HCT116 (cell line): Measurements from ENCODE around the gene GALR3. TPM values are rescaled to one million over a fixed set of nuclear protein-coding genes. Genes with fewer than 3 reads are reported as not detected.
A peak's percentile ranks its signal among the peaks of the same experiment; 100 is the strongest.

Experiments
- ATAC-seq: fragments of 200-7000 bp; cut with Tn5 transposase; 2 replicates; pipeline ENCODE4 v1.9.1; 2020; ENCODE audit warnings: mild to moderate bottlenecking, moderate library complexity
- BruUV-seq: library from RNA; stranded (reverse); fragments of 400-500 nt; replicated peaks from 2 replicates; lab custom pipeline; 2021; lab: Mats Ljungman, UMichigan
- CTCF ChIA-PET: fragments of 300-600 bp; sonication (Branson Sonifier 250); formaldehyde crosslinking; loops from one replicate; lab custom pipeline; 2021; ENCODE audit warnings: antibody characterized with exemption; lab: Charles Lee
- POLR2A ChIA-PET: fragments of 300-600, 350-600 bp; sonication (Branson Sonifier 250); formaldehyde crosslinking; loops from one replicate; lab custom pipeline; 2021; ENCODE audit warnings: antibody characterized with exemption; lab: Charles Lee
- RAD21 ChIA-PET, 2 experiments: fragments of 300-600 bp; sonication (Branson Sonifier 250); formaldehyde crosslinking; loops; one replicate each; lab custom pipeline; 2023; ENCODE audit warnings: low total read pairs in 2 of 2; ENCODE audit not compliant: uncharacterized antibody in 2 of 2, unreplicated experiment in 2 of 2, low non-redundant PET in 1 of 2; lab: Charles Lee
- DNase-seq: peaks from one replicate; pipeline ENCODE4 v3.0.0-alpha.2; 2010; ENCODE audit warnings: low read depth, low spot score
- H2AFZ ChIP-seq: fragments of 200-600 bp; shearing (Covaris generic), sonication (generic); 2 replicates; pipeline ENCODE4 v1.6.1; 2017; ENCODE audit warnings: low read depth, mixed run types, mixed read lengths, antibody characterized with exemption, low read length; ENCODE audit not compliant: poor library complexity, severe bottlenecking
- H3K27ac ChIP-seq: 2 replicates; pipeline ENCODE4 v1.5.1; 2012; ENCODE audit warnings: low read depth, low read length
- H3K27me3 ChIP-seq: fragments of 200-600 bp; sonication (generic); 2 replicates; pipeline ENCODE4 v1.6.1; 2016; ENCODE audit warnings: mixed run types, low read length, mixed read lengths; ENCODE audit not compliant: insufficient read depth
- H3K36me3 ChIP-seq, 2 experiments: fragments of 200-500 bp in 1 of 2; fragments of 200-600 bp in 1 of 2; sonication (Bioruptor generic) in 1 of 2; sonication (generic) in 1 of 2; 2 replicates each; pipeline versions ENCODE4 v1.5.1 to v1.6.1; 2014 to 2016; ENCODE audit warnings: low read length in 2 of 2, inconsistent platforms in 1 of 2, mixed read lengths in 1 of 2, mixed run types in 1 of 2; ENCODE audit not compliant: insufficient read depth in 2 of 2, control insufficient read depth in 1 of 2
- H3K4me1 ChIP-seq, 2 experiments: fragments of 200-600 bp in 1 of 2; sonication (generic) in 1 of 2; 2 replicates each; pipeline versions ENCODE4 v1.5.1 to v1.6.1; 2012 to 2017; ENCODE audit warnings: low read length in 2 of 2, inconsistent platforms in 1 of 2, mild to moderate bottlenecking in 1 of 2, mixed read lengths in 1 of 2, mixed run types in 1 of 2, moderate library complexity in 1 of 2; ENCODE audit not compliant: insufficient read depth in 2 of 2, control insufficient read depth in 1 of 2
- H3K4me2 ChIP-seq: fragments of 200-600 bp; sonication (generic); 2 replicates; pipeline ENCODE4 v1.6.1; 2017; ENCODE audit warnings: mixed run types, low read length, mixed read lengths
- H3K4me3 ChIP-seq, 2 experiments: fragments of 200-600 bp in 1 of 2; sonication (generic) in 1 of 2; replicated peaks in 1 of 2; 2 replicates each; pipeline ENCODE4 v1.5.1; 2011 to 2016; ENCODE audit warnings: low read length in 2 of 2, control low read depth in 1 of 2, low read depth in 1 of 2, mild to moderate bottlenecking in 1 of 2, mixed read lengths in 1 of 2, mixed run types in 1 of 2
- H3K79me2 ChIP-seq: fragments of 200-600 bp; sonication (generic); 2 replicates; pipeline ENCODE4 v1.6.1; 2017; ENCODE audit warnings: mild to moderate bottlenecking, mixed run types, low read length, moderate library complexity, mixed read lengths; ENCODE audit not compliant: insufficient read depth
- H3K9ac ChIP-seq: fragments of 200-600 bp; sonication (generic); 2 replicates; pipeline ENCODE4 v1.6.1; 2016; ENCODE audit warnings: low read length, mixed read lengths
- H3K9me2 ChIP-seq: fragments of 200-600 bp; sonication (generic), shearing (Covaris generic); 2 replicates; pipeline ENCODE4 v1.6.1; 2017; ENCODE audit warnings: mixed run types, mild to moderate bottlenecking, moderate library complexity; ENCODE audit not compliant: insufficient read depth
- H3K9me3 ChIP-seq, 2 experiments: fragments of 200-500 bp in 1 of 2; fragments of 200-600 bp in 1 of 2; sonication (Bioruptor generic) in 1 of 2; sonication (generic) in 1 of 2; 2 replicates each; pipeline ENCODE4 v1.6.1; 2014 to 2017; ENCODE audit warnings: low read length in 2 of 2, mixed read lengths in 2 of 2, inconsistent platforms in 1 of 2, low read depth in 1 of 2, mild to moderate bottlenecking in 1 of 2, mixed run types in 1 of 2, moderate library complexity in 1 of 2; ENCODE audit not compliant: control insufficient read depth in 1 of 2, insufficient read depth in 1 of 2
- H4K20me1 ChIP-seq: fragments of 200-600 bp; sonication (generic), shearing (Covaris generic); 2 replicates; pipeline ENCODE4 v1.6.1; 2017; ENCODE audit warnings: mixed run types, mild to moderate bottlenecking, moderate library complexity; ENCODE audit not compliant: insufficient read depth
- CBX3 ChIP-seq: IDR thresholded peaks from 2 replicates; pipeline ENCODE4 v1.6.1; 2012; ENCODE audit warnings: low read depth
- CEBPB ChIP-seq: IDR thresholded peaks from 2 replicates; pipeline ENCODE4 v1.6.1; 2012; ENCODE audit warnings: low read depth
- EZH2 ChIP-seq: fragments of 200-600 bp; sonication (generic); IDR thresholded peaks from 2 replicates; pipeline ENCODE4 v1.6.1; 2017; ENCODE audit warnings: antibody characterized with exemption, mixed run types
- EZH2phosphoT487 ChIP-seq: fragments of 200-600 bp; IDR thresholded peaks from 2 replicates; pipeline ENCODE4 v1.6.1; 2018; ENCODE audit warnings: antibody characterized with exemption, borderline replicate concordance
- JUND ChIP-seq: IDR thresholded peaks from 2 replicates; pipeline ENCODE4 v1.6.1; 2012
- POLR2A ChIP-seq: IDR thresholded peaks from 2 replicates; pipeline ENCODE4 v1.7.0; 2011; ENCODE audit warnings: borderline replicate concordance; ENCODE audit not compliant: insufficient read depth, insufficient read length; ENCODE audit errors: extremely low read depth
- POLR2AphosphoS5 ChIP-seq: IDR thresholded peaks from 2 replicates; pipeline ENCODE4 v1.6.1; 2011; ENCODE audit warnings: mild to moderate bottlenecking, low read depth, low read length, moderate library complexity
- RAD21 ChIP-seq: IDR thresholded peaks from 2 replicates; pipeline ENCODE4 v1.6.1; 2012; ENCODE audit warnings: low read depth, mild to moderate bottlenecking
- SIN3A ChIP-seq: IDR thresholded peaks from 2 replicates; pipeline ENCODE4 v1.6.1; 2012; ENCODE audit warnings: low read depth
- SP1 ChIP-seq: IDR thresholded peaks from 2 replicates; pipeline ENCODE4 v1.6.1; 2012; ENCODE audit warnings: low read depth
- SRF ChIP-seq: IDR thresholded peaks from 2 replicates; pipeline ENCODE4 v1.6.1; 2012; ENCODE audit warnings: low read depth
- TCF7L2 ChIP-seq: IDR thresholded peaks from 2 replicates; pipeline ENCODE4 v1.7.0; 2011; ENCODE audit warnings: borderline replicate concordance, inconsistent platforms; ENCODE audit not compliant: insufficient read depth, insufficient read length; ENCODE audit errors: extremely low read depth
- YY1 ChIP-seq: IDR thresholded peaks from 2 replicates; pipeline ENCODE4 v1.6.1; 2011; ENCODE audit warnings: low read length, low read depth, moderate library complexity, mild to moderate bottlenecking; ENCODE audit not compliant: insufficient replicate concordance; ENCODE audit errors: extremely low read depth
- ZFX ChIP-seq: fragments of 450-650 bp; IDR thresholded peaks from 2 replicates; pipeline ENCODE4 v1.6.1; 2017
- ZNF274 ChIP-seq: fragments of 200-500 bp; sonication (Bioruptor generic); IDR thresholded peaks from 2 replicates; pipeline ENCODE4 v1.6.1; 2014; ENCODE audit warnings: mild to moderate bottlenecking, low read depth, low read length, inconsistent platforms
- intact Hi-C: fragments of 100-400 bp; cut with micrococcal nuclease; formaldehyde crosslinking; loops from 2 replicates; pipeline ENCODE4 v1.10.0; 2022
- total RNA-seq: library from RNA; stranded (reverse); gene quantifications from one replicate; pipeline ENCODE4 v1.2.1, GENCODE V29; 2021; ENCODE audit not compliant: unreplicated experiment
- TF ChIP-seq, protein P1 (sequence below), 3 experiments: fragments of 200-600 bp in 1 of 3; sonication (generic) in 1 of 3; IDR thresholded peaks in 2 of 3; conservative IDR thresholded peaks in 1 of 3; 2 replicates each; pipeline ENCODE4 v1.5.1; 2012 to 2017; ENCODE audit warnings: low read depth in 2 of 3, low read length in 2 of 3, antibody characterized with exemption in 1 of 3, borderline replicate concordance in 1 of 3, control low read depth in 1 of 3, mild to moderate bottlenecking in 1 of 3, mixed read lengths in 1 of 3, mixed run types in 1 of 3, moderate library complexity in 1 of 3; ENCODE audit not compliant: insufficient read depth in 1 of 3
- TF ChIP-seq, protein P2 (sequence below): IDR thresholded peaks from 2 replicates; pipeline ENCODE4 v1.6.1; 2012; ENCODE audit warnings: low read depth

GALR3 gene
- total RNA-seq, 1 experiment from 2014 or later, result 0.32 TPM

DNA sequence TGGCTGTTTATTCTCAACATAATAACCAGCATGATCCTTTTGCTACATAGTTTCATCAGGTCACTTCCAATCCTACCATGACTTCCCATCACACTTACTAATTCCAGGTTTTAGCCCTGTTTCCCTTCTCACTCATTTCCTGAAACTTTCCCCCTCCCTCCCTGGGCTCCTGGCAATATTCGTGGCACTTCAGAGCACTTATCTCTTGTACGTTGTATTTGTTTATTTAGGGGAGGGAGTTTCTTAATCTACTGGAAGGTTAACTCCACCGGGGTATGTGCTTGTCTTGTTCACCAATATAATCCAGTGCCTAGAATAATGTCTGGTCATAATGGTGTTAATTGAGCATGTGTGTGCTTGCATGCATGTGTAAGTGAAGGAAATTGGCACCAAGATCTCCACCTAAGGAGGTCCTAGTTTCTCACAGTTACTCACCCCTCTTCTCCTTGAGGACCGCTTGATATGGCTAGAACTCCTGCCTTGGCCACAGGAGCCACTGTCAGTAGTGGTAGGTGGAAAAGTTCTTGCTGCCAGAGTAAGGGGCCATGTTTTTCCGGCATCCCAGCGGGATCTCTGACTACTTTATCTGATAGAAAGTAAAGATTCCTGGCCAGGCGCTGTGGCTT lies 37.7 kb downstream of the GALR3 start (continued):
- TF ChIP-seq, protein P1, sequence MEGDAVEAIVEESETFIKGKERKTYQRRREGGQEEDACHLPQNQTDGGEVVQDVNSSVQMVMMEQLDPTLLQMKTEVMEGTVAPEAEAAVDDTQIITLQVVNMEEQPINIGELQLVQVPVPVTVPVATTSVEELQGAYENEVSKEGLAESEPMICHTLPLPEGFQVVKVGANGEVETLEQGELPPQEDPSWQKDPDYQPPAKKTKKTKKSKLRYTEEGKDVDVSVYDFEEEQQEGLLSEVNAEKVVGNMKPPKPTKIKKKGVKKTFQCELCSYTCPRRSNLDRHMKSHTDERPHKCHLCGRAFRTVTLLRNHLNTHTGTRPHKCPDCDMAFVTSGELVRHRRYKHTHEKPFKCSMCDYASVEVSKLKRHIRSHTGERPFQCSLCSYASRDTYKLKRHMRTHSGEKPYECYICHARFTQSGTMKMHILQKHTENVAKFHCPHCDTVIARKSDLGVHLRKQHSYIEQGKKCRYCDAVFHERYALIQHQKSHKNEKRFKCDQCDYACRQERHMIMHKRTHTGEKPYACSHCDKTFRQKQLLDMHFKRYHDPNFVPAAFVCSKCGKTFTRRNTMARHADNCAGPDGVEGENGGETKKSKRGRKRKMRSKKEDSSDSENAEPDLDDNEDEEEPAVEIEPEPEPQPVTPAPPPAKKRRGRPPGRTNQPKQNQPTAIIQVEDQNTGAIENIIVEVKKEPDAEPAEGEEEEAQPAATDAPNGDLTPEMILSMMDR (IDR thresholded peaks at IDR 0.05 in 2 of 3, conservative IDR thresholded peaks at IDR 0.05 in 1 of 3; ENCODE audit: borderline replicate concordance in 1 of 3, insufficient read depth in 1 of 3, low read depth in 2 of 3, low read length in 2 of 3), result no peak
- TF ChIP-seq ZNF274, result no peak
- no peak for TF ChIP-seq SIN3A
- TF ChIP-seq RAD21, result no peak
- TF ChIP-seq CEBPB, result no peak
- no peak for TF ChIP-seq EZH2phosphoT487
- no peak for TF ChIP-seq EZH2
- TF ChIP-seq JUND, result no peak

DNA sequence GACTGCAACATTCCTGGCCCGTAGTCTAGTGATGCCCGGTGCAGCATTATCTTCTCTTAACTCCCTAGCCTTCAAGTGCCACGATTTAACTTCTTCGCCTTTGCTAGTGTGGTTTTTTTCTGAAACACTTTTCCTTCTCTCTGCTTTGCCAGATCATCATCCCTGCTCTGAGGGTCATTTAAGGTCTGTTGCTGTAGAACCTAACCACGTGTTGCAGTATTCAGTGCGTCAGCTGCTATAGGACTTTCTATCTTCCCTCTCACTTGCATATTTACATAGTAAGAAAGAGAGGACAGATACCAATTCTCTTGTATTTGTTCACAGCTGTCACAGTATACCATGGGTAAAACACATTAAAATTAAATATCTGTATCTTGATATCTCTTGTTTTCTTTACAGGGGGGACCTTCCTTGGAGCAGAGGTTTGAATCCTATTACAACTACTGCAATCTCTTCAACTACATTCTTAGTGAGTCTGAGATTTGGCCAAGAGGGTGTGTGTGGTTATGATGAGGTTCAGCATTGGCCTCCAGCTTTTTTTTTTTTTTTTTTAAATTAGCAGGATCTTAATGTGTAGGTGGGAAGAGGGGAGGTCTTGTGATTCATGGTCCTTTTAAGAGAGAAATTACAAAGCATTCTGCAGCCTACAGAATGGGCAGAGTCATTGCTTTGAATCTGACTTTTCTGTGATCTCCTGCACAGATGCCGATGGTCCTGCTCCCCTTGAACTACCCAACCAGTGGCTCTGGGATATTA lies 39.6 kb downstream of the GALR3 start:
- H3K27ac ChIP-seq, result no peak overlapping the region
- intact Hi-C loops, result loop anchor here (1.0 kb wide), 1 partner anchor 45 kb away; no protein-coding TSS in a partner anchor
- peaks cover 46 to 77% of the 10 kb centered on the region in 2 experiments for H3K36me3 ChIP-seq
- no peaks in the 10 kb centered on the region for H3K9me3 ChIP-seq
- H2AFZ ChIP-seq, result no peak overlapping the region
- ChIA-PET CTCF (interaction anchor here (0.6 to 3.9 kb wide), 20 partner anchors 7 to 256 kb away, joined by 3 to 33 read pairs (median 4); partner anchors contain the start of genes C22orf23, GCAT and POLR2F), POLR2A (interaction anchor here (0.7 to 1.0 kb wide), 3 partner anchors 15 to 44 kb away, joined by 3 to 4 read pairs (median 3); no protein-coding TSS in a partner anchor), RAD21 (interaction anchor here in 1 of 2 experiments (1.0 kb wide), 1 partner anchor 45 kb away, joined by 5 read pairs; no protein-coding TSS in a partner anchor)
- ATAC-seq, result peak; percentile 18
- no peak overlapping the region for H3K4me2 ChIP-seq
- H3K4me3 ChIP-seq, result no peak overlapping the region
- H4K20me1 ChIP-seq, result peaks cover 10% of the 10 kb centered on the region
- no peaks in the 10 kb centered on the region for H3K9me2 ChIP-seq
- no peak for TF ChIP-seq YY1
- TF ChIP-seq POLR2A, result no peak
- no peak for TF ChIP-seq SIN3A
- TF ChIP-seq ZFX, result no peak
- TF ChIP-seq, protein P2, sequence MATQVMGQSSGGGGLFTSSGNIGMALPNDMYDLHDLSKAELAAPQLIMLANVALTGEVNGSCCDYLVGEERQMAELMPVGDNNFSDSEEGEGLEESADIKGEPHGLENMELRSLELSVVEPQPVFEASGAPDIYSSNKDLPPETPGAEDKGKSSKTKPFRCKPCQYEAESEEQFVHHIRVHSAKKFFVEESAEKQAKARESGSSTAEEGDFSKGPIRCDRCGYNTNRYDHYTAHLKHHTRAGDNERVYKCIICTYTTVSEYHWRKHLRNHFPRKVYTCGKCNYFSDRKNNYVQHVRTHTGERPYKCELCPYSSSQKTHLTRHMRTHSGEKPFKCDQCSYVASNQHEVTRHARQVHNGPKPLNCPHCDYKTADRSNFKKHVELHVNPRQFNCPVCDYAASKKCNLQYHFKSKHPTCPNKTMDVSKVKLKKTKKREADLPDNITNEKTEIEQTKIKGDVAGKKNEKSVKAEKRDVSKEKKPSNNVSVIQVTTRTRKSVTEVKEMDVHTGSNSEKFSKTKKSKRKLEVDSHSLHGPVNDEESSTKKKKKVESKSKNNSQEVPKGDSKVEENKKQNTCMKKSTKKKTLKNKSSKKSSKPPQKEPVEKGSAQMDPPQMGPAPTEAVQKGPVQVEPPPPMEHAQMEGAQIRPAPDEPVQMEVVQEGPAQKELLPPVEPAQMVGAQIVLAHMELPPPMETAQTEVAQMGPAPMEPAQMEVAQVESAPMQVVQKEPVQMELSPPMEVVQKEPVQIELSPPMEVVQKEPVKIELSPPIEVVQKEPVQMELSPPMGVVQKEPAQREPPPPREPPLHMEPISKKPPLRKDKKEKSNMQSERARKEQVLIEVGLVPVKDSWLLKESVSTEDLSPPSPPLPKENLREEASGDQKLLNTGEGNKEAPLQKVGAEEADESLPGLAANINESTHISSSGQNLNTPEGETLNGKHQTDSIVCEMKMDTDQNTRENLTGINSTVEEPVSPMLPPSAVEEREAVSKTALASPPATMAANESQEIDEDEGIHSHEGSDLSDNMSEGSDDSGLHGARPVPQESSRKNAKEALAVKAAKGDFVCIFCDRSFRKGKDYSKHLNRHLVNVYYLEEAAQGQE, result no peak
- no peak for TF ChIP-seq CBX3
- no peak for TF ChIP-seq JUND
- no peak for TF ChIP-seq TCF7L2
- no peak for TF ChIP-seq SRF
- no peak for TF ChIP-seq SP1
- no peak for TF ChIP-seq POLR2AphosphoS5
- no peak for TF ChIP-seq ZNF274
- TF ChIP-seq EZH2, result no peak
- peaks cover 91% of the 10 kb centered on the region for H3K79me2 ChIP-seq
- no peak overlapping the region for H3K9ac ChIP-seq
- H3K27me3 ChIP-seq, result no peaks in the 10 kb centered on the region
- no peak for DNase-seq
- BruUV-seq, result no TSS peak
- peaks cover 0 to 5% of the 10 kb centered on the region in 2 experiments; a peak in 2 of 4 replicates for H3K4me1 ChIP-seq
